H9 (cell line): ENCODE measurements around the gene ARHGAP26. TPM values are rescaled to one million over a fixed set of nuclear protein-coding genes. Genes with fewer than 3 reads are reported as not detected.
A peak's percentile ranks its signal among the peaks of the same experiment; 100 is the strongest.

Source experiments
- DNase-seq: peaks from one replicate; pipeline ENCODE4 v3.0.0-alpha.2; 2017
- H2AFZ ChIP-seq: one replicate; pipeline ENCODE4 v1.6.1; 2013; ENCODE audit warnings: mild to moderate bottlenecking, low read length, control low read depth, moderate library complexity
- H2AK5ac ChIP-seq: 2 replicates; pipeline ENCODE4 v1.6.1; 2013; ENCODE audit warnings: low read length, control low read depth, mixed read lengths; ENCODE audit not compliant: insufficient read length
- H2BK120ac ChIP-seq: one replicate; pipeline ENCODE4 v1.6.1; 2013; ENCODE audit warnings: low read depth, mild to moderate bottlenecking, low read length, control low read depth, inconsistent platforms; ENCODE audit not compliant: poor library complexity, severe bottlenecking
- H2BK12ac ChIP-seq: 2 replicates; pipeline ENCODE4 v1.6.1; 2013; ENCODE audit warnings: low read length, control low read depth, mixed read lengths, low read depth; ENCODE audit not compliant: insufficient read length
- H2BK15ac ChIP-seq: 2 replicates; pipeline ENCODE4 v1.6.1; 2013; ENCODE audit warnings: low read depth, low read length, control low read depth
- H2BK20ac ChIP-seq: one replicate; pipeline ENCODE4 v1.6.1; 2013; ENCODE audit warnings: low read depth, mild to moderate bottlenecking, low read length, control low read depth, inconsistent platforms; ENCODE audit not compliant: poor library complexity, severe bottlenecking
- H2BK5ac ChIP-seq: 2 replicates; pipeline ENCODE4 v1.6.1; 2013; ENCODE audit warnings: low read length, control low read depth, mixed read lengths; ENCODE audit not compliant: insufficient read length
- H3K14ac ChIP-seq: 2 replicates; pipeline ENCODE4 v1.6.1; 2013; ENCODE audit warnings: low read length, control low read depth; ENCODE audit not compliant: insufficient read depth
- H3K18ac ChIP-seq: 2 replicates; pipeline ENCODE4 v1.6.1; 2013; ENCODE audit warnings: low read depth, mild to moderate bottlenecking, mixed read lengths, low read length, control low read depth; ENCODE audit not compliant: insufficient read length
- H3K23ac ChIP-seq: 2 replicates; pipeline ENCODE4 v1.6.1; 2013; ENCODE audit warnings: low read length, control low read depth, mixed read lengths, low read depth; ENCODE audit not compliant: insufficient read length
- H3K23me2 ChIP-seq: 2 replicates; pipeline ENCODE4 v1.6.1; 2013; ENCODE audit warnings: low read depth, mild to moderate bottlenecking, mixed read lengths, low read length, control low read depth; ENCODE audit not compliant: insufficient read length, poor library complexity, severe bottlenecking
- H3K27ac ChIP-seq: 2 replicates; pipeline ENCODE4 v1.5.1; 2013; ENCODE audit warnings: low read length, control low read depth, mixed read lengths, low read depth; ENCODE audit not compliant: insufficient read length
- H3K27me3 ChIP-seq: 2 replicates; pipeline ENCODE4 v1.6.1; 2013; ENCODE audit warnings: low read length, control low read depth, inconsistent platforms; ENCODE audit not compliant: insufficient read depth
- H3K4ac ChIP-seq: 2 replicates; pipeline ENCODE4 v1.6.1; 2013; ENCODE audit warnings: low read depth, mild to moderate bottlenecking, control low read depth, inconsistent platforms, low read length, moderate library complexity
- H3K4me1 ChIP-seq: 2 replicates; pipeline ENCODE4 v1.6.1; 2013; ENCODE audit warnings: low read length, control low read depth, inconsistent platforms; ENCODE audit not compliant: insufficient read depth
- H3K4me2 ChIP-seq: 2 replicates; pipeline ENCODE4 v1.6.1; 2013; ENCODE audit warnings: low read length, control low read depth, mixed read lengths; ENCODE audit not compliant: insufficient read length, insufficient read depth
- H3K56ac ChIP-seq: 2 replicates; pipeline ENCODE4 v1.6.1; 2013; ENCODE audit warnings: low read depth, mild to moderate bottlenecking, mixed read lengths, low read length, control low read depth; ENCODE audit not compliant: insufficient read length
- H3K79me1 ChIP-seq: 2 replicates; pipeline ENCODE4 v1.6.1; 2013; ENCODE audit warnings: low read depth, mild to moderate bottlenecking, moderate library complexity, low read length, control low read depth, inconsistent platforms; ENCODE audit not compliant: insufficient read depth, poor library complexity, severe bottlenecking
- H3K79me2 ChIP-seq: 2 replicates; pipeline ENCODE4 v1.6.1; 2013; ENCODE audit warnings: low read length, control low read depth, inconsistent platforms; ENCODE audit not compliant: insufficient read depth
- H3K9ac ChIP-seq: 2 replicates; pipeline ENCODE4 v1.6.1; 2013; ENCODE audit warnings: low read length, control low read depth, mixed read lengths; ENCODE audit not compliant: insufficient read length; ENCODE audit errors: extremely low read depth
- H3K9me3 ChIP-seq: one replicate; pipeline ENCODE4 v1.6.1; 2013; ENCODE audit warnings: low read depth, low read length, inconsistent platforms; ENCODE audit not compliant: control insufficient read depth
- H3T11ph ChIP-seq: one replicate; pipeline ENCODE4 v1.6.1; 2013; ENCODE audit warnings: mild to moderate bottlenecking, low read length, control low read depth, inconsistent platforms
- H4K20me1 ChIP-seq: one replicate; pipeline ENCODE4 v1.6.1; 2013; ENCODE audit not compliant: control insufficient read depth, insufficient read length, insufficient read depth
- H4K5ac ChIP-seq: 2 replicates; pipeline ENCODE4 v1.6.1; 2013; ENCODE audit warnings: low read depth, mild to moderate bottlenecking, mixed read lengths, low read length, control low read depth; ENCODE audit not compliant: insufficient read length
- H4K8ac ChIP-seq: replicated peaks from 2 replicates; pipeline ENCODE4 v1.6.1; 2013; ENCODE audit warnings: low read length, control low read depth, mixed read lengths, low read depth; ENCODE audit not compliant: insufficient read length
- H4K91ac ChIP-seq: 2 replicates; pipeline ENCODE4 v1.6.1; 2013; ENCODE audit warnings: low read depth, mild to moderate bottlenecking, moderate library complexity, mixed read lengths, low read length, control low read depth; ENCODE audit not compliant: insufficient read length
- H3K27ac Mint-ChIP-seq, 3 experiments: 2 replicates in 2 of 3; 3 replicates in 1 of 3; pipeline ENCODE4 v1.8.0; 2020 to 2021; ENCODE audit warnings: mixed read lengths in 3 of 3, mild to moderate bottlenecking in 1 of 3, moderate library complexity in 1 of 3
- H3K27me3 Mint-ChIP-seq: 2 replicates; pipeline ENCODE4 v1.8.0; 2021; ENCODE audit warnings: low read depth, mild to moderate bottlenecking, moderate library complexity, mixed read lengths
- H3K36me3 Mint-ChIP-seq, 3 experiments: 2 replicates in 2 of 3; 3 replicates in 1 of 3; pipeline ENCODE4 v1.8.0; 2020 to 2021; ENCODE audit warnings: low read depth in 3 of 3, mixed read lengths in 3 of 3; ENCODE audit not compliant: insufficient read depth in 1 of 3
- H3K4me1 Mint-ChIP-seq, 2 experiments: 2 replicates each; pipeline ENCODE4 v1.8.0; 2020; ENCODE audit warnings: mixed read lengths in 2 of 2
- H3K4me3 Mint-ChIP-seq, 2 experiments: 2 replicates in 1 of 2; 3 replicates in 1 of 2; pipeline ENCODE4 v1.8.0; 2020 to 2021; ENCODE audit warnings: mild to moderate bottlenecking in 2 of 2, mixed read lengths in 2 of 2, moderate library complexity in 1 of 2
- H3K9me3 Mint-ChIP-seq, 2 experiments: 2 replicates in 1 of 2; 3 replicates in 1 of 2; pipeline ENCODE4 v1.8.0; 2020; ENCODE audit warnings: mild to moderate bottlenecking in 2 of 2, mixed read lengths in 2 of 2, moderate library complexity in 1 of 2
- CTCF ChIP-seq: fragments of 200-600 bp; sonication (generic); conservative IDR thresholded peaks from 3 replicates; pipeline ENCODE4 v1.8.0; 2021; ENCODE audit warnings: antibody characterized with exemption, mild to moderate bottlenecking
- WGBS: extraction: QIAGEN DNeasy Blood & Tissue Kit; methylation state at CpG from one replicate; pipeline ENCODE4 v1.1.7; 2013; ENCODE audit warnings: missing lambda C conversion rate, low lambda C conversion rate, mixed read lengths; ENCODE audit not compliant: insufficient read length; ENCODE audit errors: extremely low coverage; 5-methylcytosine and 5-hydroxymethylcytosine counted together
- total RNA-seq: library from RNA; stranded (reverse); gene quantifications from 2 replicates; pipeline ENCODE4 v1.2.1, GENCODE V29; 2021

ARHGAP26 gene
- total RNA-seq, 1 experiment from 2014 or later: 13.8 TPM

GRCh38 chr5:142979636-142980035 is 209.5 kb downstream of the ARHGAP26 start:
- no peak overlapping the region for H3T11ph ChIP-seq
- no peak for TF ChIP-seq CTCF
- no peak overlapping the region for H2BK5ac ChIP-seq
- H3K9me3 ChIP-seq: no peaks in the 10 kb centered on the region
- H2BK12ac ChIP-seq: no peak overlapping the region
- H3K23me2 ChIP-seq: no peaks in the 10 kb centered on the region
- no peaks in the 10 kb centered on the region for H3K79me2 ChIP-seq
- H2AFZ ChIP-seq: no peak overlapping the region
- H3K9me3 Mint-ChIP-seq: no peaks in the 10 kb centered on the region
- H4K20me1 ChIP-seq: no peaks in the 10 kb centered on the region
- no peak overlapping the region for H4K91ac ChIP-seq
- H2BK20ac ChIP-seq: no peak overlapping the region
- no peak overlapping the region for H4K5ac ChIP-seq
- H4K8ac ChIP-seq: no peak overlapping the region
- no peaks in the 10 kb centered on the region for H3K27me3 Mint-ChIP-seq
- no peak overlapping the region for H3K4me3 Mint-ChIP-seq
- H3K27ac ChIP-seq: no peak overlapping the region
- H3K4ac ChIP-seq: no peak overlapping the region
- peak; percentile 44 for DNase-seq
- peaks cover 16% of the 10 kb centered on the region; the same call in 1 of the 2 replicates for H3K4me1 ChIP-seq
- no peak overlapping the region for H2AK5ac ChIP-seq
- H2BK15ac ChIP-seq: no peak overlapping the region
- H3K18ac ChIP-seq: no peak overlapping the region
- H3K4me2 ChIP-seq: no peak overlapping the region
- H3K23ac ChIP-seq: no peak overlapping the region
- H2BK120ac ChIP-seq: no peak overlapping the region
- H3K27me3 ChIP-seq: no peaks in the 10 kb centered on the region
- whole genome bisulfite sequencing: no CpG with 5 or more reads among the region's 3 CpGs
- H3K4me1 Mint-ChIP-seq: peaks cover 37% of the 10 kb centered on the region in 2 experiments
- no peak overlapping the region for H3K9ac ChIP-seq
- no peak overlapping the region for H3K56ac ChIP-seq
- H3K79me1 ChIP-seq: no peaks in the 10 kb centered on the region
- no peak overlapping the region for H3K14ac ChIP-seq
- H3K27ac Mint-ChIP-seq: no peak overlapping the region; a peak in 1 of 7 replicates
- H3K36me3 Mint-ChIP-seq: no peaks in the 10 kb centered on the region
